H9 (cell line): Measurements from ENCODE around the gene ARL8A. TPM values are rescaled to one million over a fixed set of nuclear protein-coding genes. Genes with fewer than 3 reads are reported as not detected.

Source experiments
- DNase-seq: peaks from one replicate; pipeline ENCODE4 v3.0.0-alpha.2; 2017
- H2AFZ ChIP-seq: one replicate; pipeline ENCODE4 v1.6.1; 2013; ENCODE audit warnings: mild to moderate bottlenecking, low read length, control low read depth, moderate library complexity
- H2AK5ac ChIP-seq: 2 replicates; pipeline ENCODE4 v1.6.1; 2013; ENCODE audit warnings: low read length, control low read depth, mixed read lengths; ENCODE audit not compliant: insufficient read length
- H2BK120ac ChIP-seq: one replicate; pipeline ENCODE4 v1.6.1; 2013; ENCODE audit warnings: low read depth, mild to moderate bottlenecking, low read length, control low read depth, inconsistent platforms; ENCODE audit not compliant: poor library complexity, severe bottlenecking
- H2BK12ac ChIP-seq: 2 replicates; pipeline ENCODE4 v1.6.1; 2013; ENCODE audit warnings: low read length, control low read depth, mixed read lengths, low read depth; ENCODE audit not compliant: insufficient read length
- H2BK15ac ChIP-seq: 2 replicates; pipeline ENCODE4 v1.6.1; 2013; ENCODE audit warnings: low read depth, low read length, control low read depth
- H2BK20ac ChIP-seq: one replicate; pipeline ENCODE4 v1.6.1; 2013; ENCODE audit warnings: low read depth, mild to moderate bottlenecking, low read length, control low read depth, inconsistent platforms; ENCODE audit not compliant: poor library complexity, severe bottlenecking
- H2BK5ac ChIP-seq: 2 replicates; pipeline ENCODE4 v1.6.1; 2013; ENCODE audit warnings: low read length, control low read depth, mixed read lengths; ENCODE audit not compliant: insufficient read length
- H3K14ac ChIP-seq: 2 replicates; pipeline ENCODE4 v1.6.1; 2013; ENCODE audit warnings: low read length, control low read depth; ENCODE audit not compliant: insufficient read depth
- H3K18ac ChIP-seq: 2 replicates; pipeline ENCODE4 v1.6.1; 2013; ENCODE audit warnings: low read depth, mild to moderate bottlenecking, mixed read lengths, low read length, control low read depth; ENCODE audit not compliant: insufficient read length
- H3K23ac ChIP-seq: 2 replicates; pipeline ENCODE4 v1.6.1; 2013; ENCODE audit warnings: low read length, control low read depth, mixed read lengths, low read depth; ENCODE audit not compliant: insufficient read length
- H3K23me2 ChIP-seq: 2 replicates; pipeline ENCODE4 v1.6.1; 2013; ENCODE audit warnings: low read depth, mild to moderate bottlenecking, mixed read lengths, low read length, control low read depth; ENCODE audit not compliant: insufficient read length, poor library complexity, severe bottlenecking
- H3K27ac ChIP-seq: 2 replicates; pipeline ENCODE4 v1.5.1; 2013; ENCODE audit warnings: low read length, control low read depth, mixed read lengths, low read depth; ENCODE audit not compliant: insufficient read length
- H3K27me3 ChIP-seq: 2 replicates; pipeline ENCODE4 v1.6.1; 2013; ENCODE audit warnings: low read length, control low read depth, inconsistent platforms; ENCODE audit not compliant: insufficient read depth
- H3K4ac ChIP-seq: 2 replicates; pipeline ENCODE4 v1.6.1; 2013; ENCODE audit warnings: low read depth, mild to moderate bottlenecking, control low read depth, inconsistent platforms, low read length, moderate library complexity
- H3K4me1 ChIP-seq: 2 replicates; pipeline ENCODE4 v1.6.1; 2013; ENCODE audit warnings: low read length, control low read depth, inconsistent platforms; ENCODE audit not compliant: insufficient read depth
- H3K4me2 ChIP-seq: 2 replicates; pipeline ENCODE4 v1.6.1; 2013; ENCODE audit warnings: low read length, control low read depth, mixed read lengths; ENCODE audit not compliant: insufficient read length, insufficient read depth
- H3K56ac ChIP-seq: 2 replicates; pipeline ENCODE4 v1.6.1; 2013; ENCODE audit warnings: low read depth, mild to moderate bottlenecking, mixed read lengths, low read length, control low read depth; ENCODE audit not compliant: insufficient read length
- H3K79me1 ChIP-seq: 2 replicates; pipeline ENCODE4 v1.6.1; 2013; ENCODE audit warnings: low read depth, mild to moderate bottlenecking, moderate library complexity, low read length, control low read depth, inconsistent platforms; ENCODE audit not compliant: insufficient read depth, poor library complexity, severe bottlenecking
- H3K79me2 ChIP-seq: 2 replicates; pipeline ENCODE4 v1.6.1; 2013; ENCODE audit warnings: low read length, control low read depth, inconsistent platforms; ENCODE audit not compliant: insufficient read depth
- H3K9ac ChIP-seq: 2 replicates; pipeline ENCODE4 v1.6.1; 2013; ENCODE audit warnings: low read length, control low read depth, mixed read lengths; ENCODE audit not compliant: insufficient read length; ENCODE audit errors: extremely low read depth
- H3K9me3 ChIP-seq: one replicate; pipeline ENCODE4 v1.6.1; 2013; ENCODE audit warnings: low read depth, low read length, inconsistent platforms; ENCODE audit not compliant: control insufficient read depth
- H3T11ph ChIP-seq: one replicate; pipeline ENCODE4 v1.6.1; 2013; ENCODE audit warnings: mild to moderate bottlenecking, low read length, control low read depth, inconsistent platforms
- H4K20me1 ChIP-seq: one replicate; pipeline ENCODE4 v1.6.1; 2013; ENCODE audit not compliant: control insufficient read depth, insufficient read length, insufficient read depth
- H4K5ac ChIP-seq: 2 replicates; pipeline ENCODE4 v1.6.1; 2013; ENCODE audit warnings: low read depth, mild to moderate bottlenecking, mixed read lengths, low read length, control low read depth; ENCODE audit not compliant: insufficient read length
- H4K8ac ChIP-seq: replicated peaks from 2 replicates; pipeline ENCODE4 v1.6.1; 2013; ENCODE audit warnings: low read length, control low read depth, mixed read lengths, low read depth; ENCODE audit not compliant: insufficient read length
- H4K91ac ChIP-seq: 2 replicates; pipeline ENCODE4 v1.6.1; 2013; ENCODE audit warnings: low read depth, mild to moderate bottlenecking, moderate library complexity, mixed read lengths, low read length, control low read depth; ENCODE audit not compliant: insufficient read length
- H3K27ac Mint-ChIP-seq, 3 experiments: 2 replicates in 2 of 3; 3 replicates in 1 of 3; pipeline ENCODE4 v1.8.0; 2020 to 2021; ENCODE audit warnings: mixed read lengths in 3 of 3, mild to moderate bottlenecking in 1 of 3, moderate library complexity in 1 of 3
- H3K27me3 Mint-ChIP-seq: 2 replicates; pipeline ENCODE4 v1.8.0; 2021; ENCODE audit warnings: low read depth, mild to moderate bottlenecking, moderate library complexity, mixed read lengths
- H3K36me3 Mint-ChIP-seq, 3 experiments: 2 replicates in 2 of 3; 3 replicates in 1 of 3; pipeline ENCODE4 v1.8.0; 2020 to 2021; ENCODE audit warnings: low read depth in 3 of 3, mixed read lengths in 3 of 3; ENCODE audit not compliant: insufficient read depth in 1 of 3
- H3K4me1 Mint-ChIP-seq, 2 experiments: 2 replicates each; pipeline ENCODE4 v1.8.0; 2020; ENCODE audit warnings: mixed read lengths in 2 of 2
- H3K4me3 Mint-ChIP-seq, 2 experiments: 2 replicates in 1 of 2; 3 replicates in 1 of 2; pipeline ENCODE4 v1.8.0; 2020 to 2021; ENCODE audit warnings: mild to moderate bottlenecking in 2 of 2, mixed read lengths in 2 of 2, moderate library complexity in 1 of 2
- H3K9me3 Mint-ChIP-seq, 2 experiments: 2 replicates in 1 of 2; 3 replicates in 1 of 2; pipeline ENCODE4 v1.8.0; 2020; ENCODE audit warnings: mild to moderate bottlenecking in 2 of 2, mixed read lengths in 2 of 2, moderate library complexity in 1 of 2
- WGBS: extraction: QIAGEN DNeasy Blood & Tissue Kit; methylation state at CpG from one replicate; pipeline ENCODE4 v1.1.7; 2013; ENCODE audit warnings: missing lambda C conversion rate, low lambda C conversion rate, mixed read lengths; ENCODE audit not compliant: insufficient read length; ENCODE audit errors: extremely low coverage; 5-methylcytosine and 5-hydroxymethylcytosine counted together
- total RNA-seq: library from RNA; stranded (reverse); gene quantifications from 2 replicates; pipeline ENCODE4 v1.2.1, GENCODE V29; 2021
- TF ChIP-seq, protein P1 (sequence below): fragments of 200-600 bp; sonication (generic); conservative IDR thresholded peaks from 3 replicates; pipeline ENCODE4 v1.8.0; 2021; ENCODE audit warnings: antibody characterized with exemption, mild to moderate bottlenecking

ARL8A gene
- total RNA-seq, 1 experiment from 2014 or later: 67.2 TPM

DNA sequence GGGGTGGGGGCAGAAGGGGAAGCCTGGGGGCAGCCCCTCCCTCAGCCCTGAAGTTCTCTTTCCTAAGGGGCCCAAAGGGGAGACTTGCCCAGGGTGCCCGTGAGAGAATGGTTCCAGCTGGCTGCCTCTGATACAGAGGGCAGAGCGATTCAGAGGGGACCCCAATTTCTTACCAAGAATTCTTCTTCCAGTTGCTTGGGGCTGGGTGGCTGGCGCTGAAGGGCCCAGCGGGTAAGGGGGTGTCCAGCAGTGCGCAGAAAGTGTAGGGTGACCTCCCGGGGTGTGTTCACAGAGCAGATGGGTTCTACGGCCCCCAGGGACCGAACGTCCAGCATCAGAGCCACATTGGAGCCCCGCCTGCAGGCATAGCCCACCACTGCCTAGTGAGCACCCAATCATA lies 13.4 kb upstream of the ARL8A start:
- TF ChIP-seq, protein P1, sequence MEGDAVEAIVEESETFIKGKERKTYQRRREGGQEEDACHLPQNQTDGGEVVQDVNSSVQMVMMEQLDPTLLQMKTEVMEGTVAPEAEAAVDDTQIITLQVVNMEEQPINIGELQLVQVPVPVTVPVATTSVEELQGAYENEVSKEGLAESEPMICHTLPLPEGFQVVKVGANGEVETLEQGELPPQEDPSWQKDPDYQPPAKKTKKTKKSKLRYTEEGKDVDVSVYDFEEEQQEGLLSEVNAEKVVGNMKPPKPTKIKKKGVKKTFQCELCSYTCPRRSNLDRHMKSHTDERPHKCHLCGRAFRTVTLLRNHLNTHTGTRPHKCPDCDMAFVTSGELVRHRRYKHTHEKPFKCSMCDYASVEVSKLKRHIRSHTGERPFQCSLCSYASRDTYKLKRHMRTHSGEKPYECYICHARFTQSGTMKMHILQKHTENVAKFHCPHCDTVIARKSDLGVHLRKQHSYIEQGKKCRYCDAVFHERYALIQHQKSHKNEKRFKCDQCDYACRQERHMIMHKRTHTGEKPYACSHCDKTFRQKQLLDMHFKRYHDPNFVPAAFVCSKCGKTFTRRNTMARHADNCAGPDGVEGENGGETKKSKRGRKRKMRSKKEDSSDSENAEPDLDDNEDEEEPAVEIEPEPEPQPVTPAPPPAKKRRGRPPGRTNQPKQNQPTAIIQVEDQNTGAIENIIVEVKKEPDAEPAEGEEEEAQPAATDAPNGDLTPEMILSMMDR: no peak
- H2BK5ac ChIP-seq: no peak overlapping the region
- Mint-ChIP-seq H3K4me1 (peaks cover 35 to 58% of the 10 kb centered on the region in 2 experiments), H3K27me3 (peaks cover 4% of the 10 kb centered on the region), H3K36me3 (no peaks in the 10 kb centered on the region; a peak in 1 of 7 replicates), H3K9me3 (no peaks in the 10 kb centered on the region), H3K4me3 (no peak overlapping the region; a peak in 1 of 5 replicates), H3K27ac (no peak overlapping the region)
- H4K8ac ChIP-seq: no peak overlapping the region
- H3K27ac ChIP-seq: no peak overlapping the region
- no peak overlapping the region for H3T11ph ChIP-seq
- WGBS: no CpG with 5 or more reads among the region's 10 CpGs
- H3K23ac ChIP-seq: no peak overlapping the region
- no peaks in the 10 kb centered on the region for H3K79me1 ChIP-seq
- no peak overlapping the region for H2BK120ac ChIP-seq
- no peak overlapping the region for H4K91ac ChIP-seq
- no peak overlapping the region for H3K56ac ChIP-seq
- H3K14ac ChIP-seq: no peak overlapping the region
- no peak overlapping the region for H4K5ac ChIP-seq
- no peak overlapping the region for H2BK20ac ChIP-seq
- no peak overlapping the region for H2BK15ac ChIP-seq
- no peaks in the 10 kb centered on the region for H3K9me3 ChIP-seq
- H3K18ac ChIP-seq: no peak overlapping the region
- no peaks in the 10 kb centered on the region; the same call in 1 of the 2 replicates for H3K27me3 ChIP-seq
- H3K23me2 ChIP-seq: no peaks in the 10 kb centered on the region
- DNase-seq: no peak
- no peak overlapping the region for H2AFZ ChIP-seq
- peaks cover 8% of the 10 kb centered on the region; the same call in 1 of the 2 replicates for H3K4me1 ChIP-seq
- no peak overlapping the region for H2BK12ac ChIP-seq
- no peak overlapping the region for H3K4ac ChIP-seq
- H3K4me2 ChIP-seq: no peak overlapping the region
- no peaks in the 10 kb centered on the region for H3K79me2 ChIP-seq
- no peaks in the 10 kb centered on the region for H4K20me1 ChIP-seq
- no peak overlapping the region for H3K9ac ChIP-seq
- no peak overlapping the region for H2AK5ac ChIP-seq
